Gastrocnemius medialis (tissue), 4 donors: ENCODE data around the gene AGAP1.

ENCODE experiments used
- POLR2A ChIP-seq, 2 donors: fragments of 450-650 bp; IDR thresholded peaks; one replicate each; pipeline ENCODE4 v1.6.1; 2017; ENCODE audit warnings: antibody characterized with exemption in 2 of 2, mild to moderate bottlenecking in 2 of 2, moderate library complexity in 2 of 2
- TF ChIP-seq, protein P1 (sequence below), 5 experiments: fragments of 450-650 bp in 3 of 5; fragments of 200-600 bp in 2 of 5; sonication (generic) in 2 of 5; IDR thresholded peaks in 4 of 5; conservative IDR thresholded peaks in 1 of 5; 1 replicate in 4 of 5; 2 replicates in 1 of 5; pipeline ENCODE4 v1.5.1; 2016 to 2019; ENCODE audit warnings: antibody characterized with exemption in 5 of 5, mild to moderate bottlenecking in 3 of 5, moderate library complexity in 3 of 5

- TF ChIP-seq, protein P1, sequence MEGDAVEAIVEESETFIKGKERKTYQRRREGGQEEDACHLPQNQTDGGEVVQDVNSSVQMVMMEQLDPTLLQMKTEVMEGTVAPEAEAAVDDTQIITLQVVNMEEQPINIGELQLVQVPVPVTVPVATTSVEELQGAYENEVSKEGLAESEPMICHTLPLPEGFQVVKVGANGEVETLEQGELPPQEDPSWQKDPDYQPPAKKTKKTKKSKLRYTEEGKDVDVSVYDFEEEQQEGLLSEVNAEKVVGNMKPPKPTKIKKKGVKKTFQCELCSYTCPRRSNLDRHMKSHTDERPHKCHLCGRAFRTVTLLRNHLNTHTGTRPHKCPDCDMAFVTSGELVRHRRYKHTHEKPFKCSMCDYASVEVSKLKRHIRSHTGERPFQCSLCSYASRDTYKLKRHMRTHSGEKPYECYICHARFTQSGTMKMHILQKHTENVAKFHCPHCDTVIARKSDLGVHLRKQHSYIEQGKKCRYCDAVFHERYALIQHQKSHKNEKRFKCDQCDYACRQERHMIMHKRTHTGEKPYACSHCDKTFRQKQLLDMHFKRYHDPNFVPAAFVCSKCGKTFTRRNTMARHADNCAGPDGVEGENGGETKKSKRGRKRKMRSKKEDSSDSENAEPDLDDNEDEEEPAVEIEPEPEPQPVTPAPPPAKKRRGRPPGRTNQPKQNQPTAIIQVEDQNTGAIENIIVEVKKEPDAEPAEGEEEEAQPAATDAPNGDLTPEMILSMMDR (IDR thresholded peaks at IDR 0.05 in 4 of 5, conservative IDR thresholded peaks at IDR 0.05 in 1 of 5) = no peak
- TF ChIP-seq POLR2A (IDR thresholded peaks at IDR 0.05) = no peak
These were observed 21.5 kb downstream of the AGAP1 start for GRCh38 chr2:235515364-235515742.
